ENCODE results near the gene AANAT.

DNA sequence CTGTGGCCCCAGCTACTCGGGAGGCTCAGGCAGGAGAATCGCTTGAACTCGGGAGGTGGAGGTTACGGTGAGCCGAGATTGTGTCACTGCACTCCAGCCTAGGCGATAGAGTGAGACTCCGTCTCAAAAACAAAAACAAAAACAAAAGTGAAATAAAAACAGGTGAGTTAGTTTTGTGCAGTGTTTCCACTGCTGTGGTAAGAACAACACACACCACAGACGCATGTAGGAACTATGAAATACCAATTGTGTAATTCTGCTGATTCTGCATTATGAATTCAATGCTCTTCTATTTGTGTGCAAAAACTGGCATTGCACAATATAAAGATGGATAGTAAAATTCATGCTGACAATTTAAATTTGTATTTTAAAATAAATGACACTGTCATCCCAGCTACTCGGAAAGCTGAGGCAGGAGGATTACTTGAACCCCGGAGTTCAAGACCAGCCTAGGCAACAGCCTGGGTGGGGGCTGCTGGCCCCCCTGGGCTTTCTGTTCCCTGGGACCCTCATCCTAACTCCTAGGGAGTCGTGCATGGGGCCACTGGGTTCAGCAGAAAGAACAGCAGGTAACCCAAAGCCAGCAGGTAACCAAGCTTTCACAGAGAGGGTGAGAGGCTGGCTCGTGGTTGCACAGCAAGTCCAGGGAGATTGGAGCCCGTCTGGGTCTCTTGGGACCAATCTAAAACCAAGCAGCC, 44.4 kb downstream of the AANAT start:
- TF ChIP-seq, protein P1, sequence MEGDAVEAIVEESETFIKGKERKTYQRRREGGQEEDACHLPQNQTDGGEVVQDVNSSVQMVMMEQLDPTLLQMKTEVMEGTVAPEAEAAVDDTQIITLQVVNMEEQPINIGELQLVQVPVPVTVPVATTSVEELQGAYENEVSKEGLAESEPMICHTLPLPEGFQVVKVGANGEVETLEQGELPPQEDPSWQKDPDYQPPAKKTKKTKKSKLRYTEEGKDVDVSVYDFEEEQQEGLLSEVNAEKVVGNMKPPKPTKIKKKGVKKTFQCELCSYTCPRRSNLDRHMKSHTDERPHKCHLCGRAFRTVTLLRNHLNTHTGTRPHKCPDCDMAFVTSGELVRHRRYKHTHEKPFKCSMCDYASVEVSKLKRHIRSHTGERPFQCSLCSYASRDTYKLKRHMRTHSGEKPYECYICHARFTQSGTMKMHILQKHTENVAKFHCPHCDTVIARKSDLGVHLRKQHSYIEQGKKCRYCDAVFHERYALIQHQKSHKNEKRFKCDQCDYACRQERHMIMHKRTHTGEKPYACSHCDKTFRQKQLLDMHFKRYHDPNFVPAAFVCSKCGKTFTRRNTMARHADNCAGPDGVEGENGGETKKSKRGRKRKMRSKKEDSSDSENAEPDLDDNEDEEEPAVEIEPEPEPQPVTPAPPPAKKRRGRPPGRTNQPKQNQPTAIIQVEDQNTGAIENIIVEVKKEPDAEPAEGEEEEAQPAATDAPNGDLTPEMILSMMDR (IDR thresholded peaks at IDR 0.05; ENCODE audit: extremely low read depth in 1 of 2, insufficient read depth in 1 of 2, low read depth in 1 of 2, low read length in 2 of 2): no peak
- no peak for TF ChIP-seq POLR2A (IDR thresholded peaks at IDR 0.05; ENCODE audit: low read depth, low read length)
- no peak for TF ChIP-seq MYC (IDR thresholded peaks at IDR 0.05; ENCODE audit: low read depth, low read length)
- TF ChIP-seq JUN (IDR thresholded peaks at IDR 0.05; ENCODE audit: borderline replicate concordance, insufficient read depth, insufficient read length, low read depth): no peak
- TF ChIP-seq POLR2AphosphoS5 (IDR thresholded peaks at IDR 0.05; ENCODE audit: insufficient read depth, low read depth, low read length): no peak
- TF ChIP-seq EZH2 (IDR thresholded peaks at IDR 0.05; ENCODE audit: borderline replicate concordance, low read depth, low read length, severe bottlenecking): no peak
- no peak for TF ChIP-seq GATA2 (IDR thresholded peaks at IDR 0.05; ENCODE audit: insufficient read depth, insufficient read length, low read depth, low read length)
- TF ChIP-seq, protein P2, sequence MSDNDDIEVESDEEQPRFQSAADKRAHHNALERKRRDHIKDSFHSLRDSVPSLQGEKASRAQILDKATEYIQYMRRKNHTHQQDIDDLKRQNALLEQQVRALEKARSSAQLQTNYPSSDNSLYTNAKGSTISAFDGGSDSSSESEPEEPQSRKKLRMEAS (IDR thresholded peaks at IDR 0.05; ENCODE audit: insufficient read depth, insufficient read length): no peak
- no peak for TF ChIP-seq FOS (IDR thresholded peaks at IDR 0.05; ENCODE audit: borderline replicate concordance, insufficient read depth, low read length)

All from endothelial cell of umbilical vein (primary cell).